ENCODE measurements around the gene SDCCAG8.

The SDCCAG8 gene

GRCh38 chr1:243465738-243466137 is 209.9 kb downstream of the SDCCAG8 start:
- DNase-seq, result no peak

- no peak for DNase-seq
Observed at GRCh38 chr1:243469497-243469896, 213.7 kb downstream of the SDCCAG8 start.

- peak; percentile 79 for DNase-seq
Observed at GRCh38 chr1:243470502-243470901, 214.7 kb downstream of the SDCCAG8 start.

DNA sequence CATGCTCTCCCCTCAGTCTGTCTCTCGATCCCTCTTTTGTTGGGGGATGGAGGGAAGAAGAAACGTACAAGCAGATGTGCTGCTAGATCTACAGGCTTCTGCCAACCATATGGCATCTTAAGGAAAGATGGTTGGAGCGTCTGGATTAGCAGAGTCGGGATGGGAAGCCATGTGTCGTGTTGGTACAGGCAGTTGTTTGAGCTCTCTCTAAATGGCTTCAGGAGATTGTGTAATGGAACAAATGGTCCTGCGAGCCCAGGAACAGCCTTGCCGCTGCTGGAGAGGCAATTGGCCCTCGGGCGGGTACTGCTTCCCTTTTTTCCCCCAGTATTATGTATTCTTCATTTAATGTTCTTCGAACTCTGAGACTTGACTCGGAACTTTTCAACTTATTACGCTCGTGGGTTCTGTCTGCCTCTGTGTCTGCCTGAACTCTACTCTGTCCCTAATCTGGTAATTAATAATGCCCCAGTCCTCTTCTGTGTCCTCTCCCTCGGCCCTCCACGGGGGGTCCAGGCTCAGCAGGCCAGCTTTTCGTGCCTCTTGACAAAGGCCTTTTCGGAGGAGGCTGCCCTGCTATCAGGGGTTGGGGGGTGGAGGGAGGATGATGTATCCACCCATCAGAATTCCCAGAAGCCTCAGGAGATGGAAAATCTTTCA is 215.3 kb downstream of the SDCCAG8 start:
- peak; percentile 86 for DNase-seq

DNA sequence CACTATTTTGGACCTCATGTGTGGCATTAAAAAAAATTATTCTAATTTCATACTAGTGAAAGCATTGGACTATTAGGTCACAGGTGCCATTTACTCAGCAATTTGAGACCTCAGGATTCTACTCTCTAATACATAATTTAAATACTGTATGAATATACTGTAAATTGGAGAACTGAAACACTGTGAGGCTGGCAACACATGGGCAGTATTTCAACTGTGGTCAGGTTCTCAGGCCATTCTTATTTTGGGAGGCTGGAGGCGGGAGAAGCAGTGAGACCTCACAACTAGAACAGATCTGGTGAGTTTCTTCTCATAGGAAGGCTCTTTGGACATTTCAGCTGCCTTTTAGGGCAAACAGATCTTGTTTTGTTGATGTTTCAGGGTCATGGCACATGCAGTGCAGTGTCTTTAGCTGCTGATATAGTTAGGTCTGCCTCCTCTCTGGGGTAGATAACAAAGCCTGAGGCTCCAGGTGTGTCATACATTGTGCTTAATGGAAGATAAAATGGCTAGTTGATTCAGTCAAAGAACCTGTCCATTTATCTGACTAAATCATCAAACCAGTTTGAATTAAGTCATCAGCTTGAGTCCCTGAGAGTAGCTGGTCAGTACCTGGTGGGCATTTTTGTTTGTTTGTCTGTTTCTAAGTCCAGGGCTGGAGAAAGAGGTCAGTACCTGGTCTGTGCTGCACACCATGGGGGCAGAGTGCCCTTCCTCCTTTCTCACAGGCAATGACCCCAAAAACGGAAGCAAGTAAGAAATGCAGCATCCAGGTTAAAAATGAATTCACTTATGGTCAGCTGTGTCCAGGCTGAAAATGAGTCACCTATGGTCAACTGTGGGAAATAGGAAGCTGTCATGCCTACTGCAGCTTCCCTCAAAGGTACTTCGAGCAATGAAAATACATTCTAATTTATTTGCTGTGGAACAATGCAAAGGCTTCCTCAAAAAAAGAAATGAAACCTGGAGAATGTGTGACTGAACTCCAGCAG is 216.2 kb downstream of the SDCCAG8 start:
- peak; percentile 86 for DNase-seq

GRCh38 chr1:243473227-243474135 is 217.6 kb downstream of the SDCCAG8 start:
- DNase-seq, result no peak

GRCh38 chr1:243474136-243474881 is 218.5 kb downstream of the SDCCAG8 start:
- DNase-seq, result no peak

DNA sequence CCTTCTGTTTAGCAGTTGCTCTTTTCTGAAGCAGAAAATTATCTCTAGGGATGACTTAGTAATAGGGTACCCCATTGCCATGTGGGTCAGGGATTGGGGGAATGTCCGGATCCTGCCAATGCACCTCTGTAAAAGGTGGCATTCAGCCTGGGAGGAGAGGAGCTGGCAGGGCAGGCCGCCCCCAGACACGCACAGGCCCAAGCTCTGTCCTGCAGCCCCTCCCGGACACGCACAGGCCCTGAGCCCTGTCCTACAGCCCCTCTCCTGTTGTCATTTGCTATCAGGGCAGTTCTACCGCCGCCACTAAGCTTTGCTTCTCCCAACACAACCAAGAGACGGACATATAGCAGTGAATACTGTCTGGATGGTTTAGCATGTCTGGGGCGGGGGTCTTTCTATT is 219.1 kb downstream of the SDCCAG8 start:
- no peak for DNase-seq

DNA sequence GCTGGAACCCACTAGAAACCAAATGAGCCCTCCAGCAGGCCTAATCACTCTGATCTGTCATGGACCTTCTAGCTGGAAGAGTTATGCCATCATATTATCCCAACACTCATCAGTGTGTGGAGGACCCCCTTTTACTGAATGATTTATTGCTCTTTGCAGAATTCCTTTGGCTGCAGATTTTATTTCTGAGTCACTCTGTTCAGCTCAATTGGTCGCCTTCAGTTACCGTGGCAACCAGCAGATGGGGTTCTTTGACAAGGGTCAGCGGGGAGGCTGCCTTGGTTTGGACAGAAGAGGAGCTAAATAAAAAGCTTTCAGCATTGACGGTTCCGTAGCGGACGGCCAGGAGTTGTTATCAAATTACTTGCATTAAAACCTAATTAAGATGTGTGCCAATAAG is 220.1 kb downstream of the SDCCAG8 start:
- peak; percentile 80 for DNase-seq

DNA sequence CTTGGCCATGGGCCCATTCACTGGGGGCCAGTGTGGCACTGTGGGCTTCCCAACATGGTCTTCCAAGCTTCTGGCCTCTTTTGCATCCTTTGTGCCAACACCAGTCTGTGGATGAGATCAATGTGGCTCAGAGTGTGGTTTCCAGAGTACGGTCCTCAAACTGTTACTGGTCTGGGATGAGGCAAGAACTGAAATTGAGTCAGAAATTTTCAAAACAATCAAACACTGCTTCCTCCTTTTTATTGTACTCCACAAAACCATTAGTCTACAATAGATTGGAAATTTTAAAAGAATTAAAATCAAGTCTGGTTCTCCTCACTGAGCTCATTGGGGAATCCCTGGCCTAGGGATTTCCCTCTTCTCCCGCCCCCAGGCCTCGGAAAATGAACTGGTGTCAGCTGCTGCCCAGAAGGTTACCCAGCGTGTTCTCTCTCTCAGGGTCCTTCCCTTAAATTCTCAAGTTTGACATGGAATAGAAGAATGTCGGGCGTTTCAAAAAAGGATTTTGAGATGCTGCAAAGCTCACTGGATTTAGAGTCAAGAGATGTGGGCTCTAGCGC is 222.0 kb downstream of the SDCCAG8 start:
- DNase-seq, result no peak

GRCh38 chr1:243481101-243481500 is 225.3 kb downstream of the SDCCAG8 start:
- DNase-seq, result no peak

- no peak for DNase-seq
Observed at GRCh38 chr1:243482141-243483022, 226.5 kb downstream of the SDCCAG8 start.

- no peak for DNase-seq
Observed at GRCh38 chr1:243483071-243483771, 227.4 kb downstream of the SDCCAG8 start.

GRCh38 chr1:243483952-243484351 is 228.1 kb downstream of the SDCCAG8 start:
- DNase-seq, result no peak

DNA sequence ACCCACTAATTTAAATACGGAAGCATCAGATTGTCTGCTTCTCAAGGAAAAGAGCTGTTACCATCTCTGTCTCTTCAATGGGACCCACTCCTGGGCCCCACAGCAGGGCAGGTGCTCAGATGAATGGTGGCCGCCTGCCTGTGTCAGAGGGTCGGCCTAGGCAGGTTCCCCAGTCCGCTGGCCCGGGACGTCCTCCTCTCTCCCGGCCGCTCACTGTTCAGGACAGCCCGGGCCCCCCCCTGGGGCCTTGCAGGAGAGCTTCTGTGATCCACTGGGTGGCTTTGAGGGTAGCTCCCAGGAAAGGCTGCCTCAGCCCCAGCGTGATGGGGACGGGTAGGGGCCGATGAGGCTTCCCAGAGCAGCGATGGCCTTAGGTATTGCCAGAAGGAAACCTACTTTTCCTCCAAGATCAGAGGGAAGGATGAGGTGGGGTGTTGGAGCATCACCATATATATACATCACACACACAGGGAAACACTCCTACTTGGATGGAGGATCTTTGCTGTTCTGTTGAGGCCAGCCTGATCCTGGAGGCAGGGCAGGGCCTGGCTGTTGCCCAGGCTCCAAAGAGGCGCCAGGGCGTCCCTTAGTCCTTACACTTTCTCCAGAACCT is 231.3 kb downstream of the SDCCAG8 start:
- DNase-seq, result no peak

DNA sequence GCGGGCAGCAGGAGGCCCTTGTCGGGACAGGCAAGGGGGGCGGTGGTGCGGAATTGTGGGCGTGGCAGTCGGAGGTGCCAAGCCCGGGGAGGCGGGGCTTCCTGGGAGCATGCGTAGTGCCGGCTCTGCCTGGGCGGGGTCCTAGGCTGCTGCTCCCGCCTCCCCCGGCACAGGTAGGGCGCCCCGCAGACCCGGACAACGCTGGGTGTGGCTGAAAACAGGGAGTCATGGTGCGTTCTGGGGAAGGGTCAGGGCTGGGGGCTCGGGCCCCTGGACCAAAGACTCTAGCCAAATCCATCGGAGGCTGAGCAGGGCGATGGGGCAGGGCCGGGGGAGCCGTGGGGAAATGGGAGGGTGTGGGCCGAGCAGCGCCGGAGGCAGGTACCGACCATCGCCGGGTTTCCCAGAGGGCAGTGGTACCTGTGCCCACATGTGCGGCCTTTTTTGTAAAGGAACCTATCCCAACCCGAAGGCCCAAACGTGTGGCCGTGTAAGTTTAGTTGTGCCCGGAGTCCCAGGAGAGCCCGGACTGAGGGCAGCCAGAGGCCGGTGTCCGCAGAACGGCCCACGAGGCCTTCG is 231.9 kb downstream of the SDCCAG8 start:
- DNase-seq, result peak; percentile 64

GRCh38 chr1:243488459-243489157 is 232.8 kb downstream of the SDCCAG8 start:
- DNase-seq, result no peak

DNA sequence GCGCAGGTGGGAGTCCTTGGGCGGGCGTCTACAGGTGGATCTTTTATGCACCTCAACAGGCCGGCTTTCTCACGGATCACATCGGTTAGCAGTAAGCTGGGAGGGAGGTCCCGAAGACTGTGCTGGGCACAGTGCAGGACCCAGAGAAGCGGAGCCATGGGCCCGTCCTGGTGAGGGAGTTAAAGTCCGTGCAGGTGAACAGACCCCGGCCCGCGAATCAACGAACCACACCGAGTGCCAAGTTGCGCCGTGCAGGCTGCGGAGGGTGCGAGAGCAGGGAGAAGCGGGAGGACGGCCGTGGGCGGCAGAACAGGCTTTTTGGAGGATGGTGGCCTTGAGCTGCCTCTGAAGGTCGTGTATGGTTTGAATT is 233.3 kb downstream of the SDCCAG8 start:
- DNase-seq, result no peak

Measured in NCI-H146 (cell line).